Adrenal gland (tissue), 5 donors: ENCODE measurements around the gene DDX28.

ENCODE experiments used
- POLR2A ChIP-seq, 2 donors: fragments of 450-650 bp; IDR thresholded peaks; one replicate each; pipeline ENCODE4 v1.6.1; 2017; ENCODE audit warnings: antibody characterized with exemption in 2 of 2, mild to moderate bottlenecking in 2 of 2, moderate library complexity in 1 of 2
- TF ChIP-seq, protein P1 (sequence below), 6 experiments: fragments of 450-650 bp in 4 of 6; fragments of 200-600 bp in 2 of 6; sonication (generic) in 1 of 6; IDR thresholded peaks; 1 replicate in 5 of 6; 2 replicates in 1 of 6; pipeline versions ENCODE4 v1.5.1 to v1.8.0; 2016 to 2021; ENCODE audit warnings: antibody characterized with exemption in 6 of 6, mild to moderate bottlenecking in 2 of 6, moderate library complexity in 1 of 6
- donor health status: DM: no; HTN: no; CAD: no.

DNA sequence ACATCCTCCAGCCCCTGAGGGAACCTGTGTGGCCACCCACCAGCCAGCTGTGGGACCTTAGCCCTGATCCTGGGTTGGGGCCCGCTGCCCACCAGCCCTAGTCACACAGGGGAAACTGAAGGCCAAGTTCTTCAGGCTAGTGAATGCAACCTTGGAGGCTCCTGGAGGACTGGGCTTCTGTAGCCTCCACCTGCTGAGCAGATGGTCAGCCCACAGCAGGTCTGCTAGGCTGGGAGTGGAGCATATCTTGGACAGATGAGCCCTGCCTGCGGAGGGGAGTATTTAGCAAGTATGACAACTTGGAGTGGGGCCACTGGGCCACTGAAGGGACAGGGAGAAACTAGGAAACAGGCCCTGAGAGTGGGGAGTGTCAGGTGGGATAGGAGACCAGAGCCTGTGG is 46.8 kb downstream of the DDX28 start:
- TF ChIP-seq POLR2A (IDR thresholded peaks at IDR 0.05): no peak
- TF ChIP-seq, protein P1, sequence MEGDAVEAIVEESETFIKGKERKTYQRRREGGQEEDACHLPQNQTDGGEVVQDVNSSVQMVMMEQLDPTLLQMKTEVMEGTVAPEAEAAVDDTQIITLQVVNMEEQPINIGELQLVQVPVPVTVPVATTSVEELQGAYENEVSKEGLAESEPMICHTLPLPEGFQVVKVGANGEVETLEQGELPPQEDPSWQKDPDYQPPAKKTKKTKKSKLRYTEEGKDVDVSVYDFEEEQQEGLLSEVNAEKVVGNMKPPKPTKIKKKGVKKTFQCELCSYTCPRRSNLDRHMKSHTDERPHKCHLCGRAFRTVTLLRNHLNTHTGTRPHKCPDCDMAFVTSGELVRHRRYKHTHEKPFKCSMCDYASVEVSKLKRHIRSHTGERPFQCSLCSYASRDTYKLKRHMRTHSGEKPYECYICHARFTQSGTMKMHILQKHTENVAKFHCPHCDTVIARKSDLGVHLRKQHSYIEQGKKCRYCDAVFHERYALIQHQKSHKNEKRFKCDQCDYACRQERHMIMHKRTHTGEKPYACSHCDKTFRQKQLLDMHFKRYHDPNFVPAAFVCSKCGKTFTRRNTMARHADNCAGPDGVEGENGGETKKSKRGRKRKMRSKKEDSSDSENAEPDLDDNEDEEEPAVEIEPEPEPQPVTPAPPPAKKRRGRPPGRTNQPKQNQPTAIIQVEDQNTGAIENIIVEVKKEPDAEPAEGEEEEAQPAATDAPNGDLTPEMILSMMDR (IDR thresholded peaks at IDR 0.05): no peak
